Muscle of leg (tissue), 11 donors: ENCODE measurements around the gene LTBP1. TPM values are rescaled to one million over a fixed set of nuclear protein-coding genes. Genes with fewer than 3 reads are reported as not detected.

Experiments
- DNase-seq: peaks from one replicate; pipeline ENCODE4 v3.0.0; 2013
- H3K27ac ChIP-seq: one replicate; pipeline ENCODE4 v1.5.1; 2013; ENCODE audit warnings: mild to moderate bottlenecking, low read length, control low read depth
- H3K27me3 ChIP-seq: one replicate; pipeline ENCODE4 v1.6.1; 2013; ENCODE audit warnings: low read length; ENCODE audit not compliant: control insufficient read depth, insufficient read depth
- H3K36me3 ChIP-seq: one replicate; pipeline ENCODE4 v1.6.1; 2013; ENCODE audit warnings: low read length; ENCODE audit not compliant: control insufficient read depth, insufficient read depth
- H3K4me1 ChIP-seq: one replicate; pipeline ENCODE4 v1.6.1; 2013; ENCODE audit warnings: low read length; ENCODE audit not compliant: control insufficient read depth, insufficient read depth
- H3K4me3 ChIP-seq: one replicate; pipeline ENCODE4 v1.5.1; 2013; ENCODE audit warnings: low read length, control low read depth
- H3K9me3 ChIP-seq: replicated peaks from 2 replicates; pipeline ENCODE4 v1.6.1; 2013; ENCODE audit warnings: low read depth, low read length; ENCODE audit not compliant: control insufficient read depth
- WGBS: methylation state at CpG from one replicate; pipeline ENCODE4 v1.1.5; 2013; ENCODE audit warnings: missing lambda C conversion rate; ENCODE audit not compliant: insufficient coverage; 5-methylcytosine and 5-hydroxymethylcytosine counted together
- polyA plus RNA-seq, 8 donors: library from polyadenylated mRNA; unstranded; fragments of 120-200 nt; gene quantifications; one replicate each; pipeline versions ENCODE4 v1.2.1 to v1.2.3, GENCODE V29; 2013; ENCODE audit warnings: inconsistent platforms in 1 of 8, low replicate concordance in 1 of 8; ENCODE audit not compliant: insufficient read length in 8 of 8, insufficient read depth in 1 of 8
- total RNA-seq: library from RNA; stranded (reverse); fragments of 120-200 nt; gene quantifications from one replicate; pipeline ENCODE4 v1.2.4, GENCODE V29; 2013

Gene LTBP1
- total and polyA plus RNA-seq, 9 donors = 37.5 to 87.3 (median 57.9) TPM

DNA sequence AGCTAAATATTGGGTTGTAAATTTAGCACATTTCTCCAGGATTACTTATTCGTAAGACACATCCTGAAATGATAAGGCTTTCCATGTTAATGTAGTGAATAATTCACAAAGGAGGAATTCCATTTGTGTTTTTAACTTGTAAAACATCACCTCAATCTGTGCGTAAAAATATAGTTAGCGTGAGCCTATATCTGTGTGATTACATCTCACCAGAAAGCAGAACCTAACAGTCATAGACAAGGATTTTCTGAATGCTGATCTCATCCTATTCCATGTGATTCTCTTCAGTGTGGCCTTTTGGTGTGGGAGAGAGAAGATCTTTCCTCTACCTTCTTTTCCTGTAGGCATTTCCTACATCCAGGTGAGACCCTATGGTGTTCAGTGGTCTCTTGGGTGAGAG, 266.5 kb downstream of the LTBP1 start:
- Histone ChIP-seq H3K9me3 (no peaks in the 10 kb centered on the region), H3K27me3 (no peaks in the 10 kb centered on the region), H3K4me3 (no peak overlapping the region), H3K36me3 (no peaks in the 10 kb centered on the region), H3K27ac (no peak overlapping the region), H3K4me1 (peaks cover 2% of the 10 kb centered on the region)
- no CpG with 5 or more reads among the region's 3 CpGs for WGBS
- no peak for DNase-seq

DNA sequence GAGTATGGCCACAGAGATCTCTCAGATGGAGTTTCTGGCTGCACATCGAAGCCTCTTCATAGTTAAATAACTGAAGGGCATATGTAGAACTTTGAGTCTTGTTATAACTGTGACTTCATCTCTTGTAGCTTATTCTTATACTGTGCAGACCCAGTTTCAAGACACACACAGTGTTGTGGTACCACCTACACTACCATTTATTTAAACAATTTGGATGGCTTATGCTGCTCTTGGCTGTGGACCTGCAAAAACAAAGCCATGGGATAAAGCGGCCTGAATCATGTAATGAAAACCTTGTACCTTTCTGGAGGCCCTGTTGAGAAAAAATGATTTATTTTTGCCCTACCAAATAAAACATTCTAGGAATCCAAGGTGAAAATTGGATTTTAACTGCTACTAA, 266.9 kb downstream of the LTBP1 start:
- Histone ChIP-seq H3K36me3 (no peaks in the 10 kb centered on the region), H3K27me3 (no peaks in the 10 kb centered on the region), H3K27ac (no peak overlapping the region), H3K9me3 (no peaks in the 10 kb centered on the region), H3K4me3 (no peak overlapping the region), H3K4me1 (peaks cover 2% of the 10 kb centered on the region)
- no peak for DNase-seq
- WGBS = no CpG with 5 or more reads among the region's 2 CpGs

DNA sequence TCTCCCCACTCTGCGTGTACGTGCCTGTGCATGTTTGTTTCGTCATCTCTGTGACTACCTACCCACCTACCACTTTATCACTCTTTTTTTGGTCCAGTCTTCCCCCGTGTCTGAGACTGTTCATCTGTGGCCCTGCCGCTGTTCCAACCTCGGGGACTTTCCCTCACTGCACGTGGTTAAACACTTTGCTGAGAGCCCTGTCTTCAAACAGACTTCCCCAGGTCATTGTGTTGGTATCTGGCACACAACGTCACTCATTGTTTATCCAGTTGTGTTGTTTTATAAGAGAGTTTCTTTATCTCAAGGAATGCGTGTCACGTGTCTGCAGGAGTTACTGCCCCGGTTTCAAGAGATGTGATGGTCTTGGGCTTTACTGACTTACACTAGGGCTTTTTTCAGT, 267.7 kb downstream of the LTBP1 start:
- 87% methylated on average over 6 of the region's 11 CpGs for WGBS
- H3K4me1 ChIP-seq = peaks cover 2% of the 10 kb centered on the region
- H3K9me3 ChIP-seq = no peaks in the 10 kb centered on the region
- no peak overlapping the region for H3K4me3 ChIP-seq
- DNase-seq = peak; percentile 24
- no peaks in the 10 kb centered on the region for H3K36me3 ChIP-seq
- H3K27me3 ChIP-seq = no peaks in the 10 kb centered on the region
- no peak overlapping the region for H3K27ac ChIP-seq

DNA sequence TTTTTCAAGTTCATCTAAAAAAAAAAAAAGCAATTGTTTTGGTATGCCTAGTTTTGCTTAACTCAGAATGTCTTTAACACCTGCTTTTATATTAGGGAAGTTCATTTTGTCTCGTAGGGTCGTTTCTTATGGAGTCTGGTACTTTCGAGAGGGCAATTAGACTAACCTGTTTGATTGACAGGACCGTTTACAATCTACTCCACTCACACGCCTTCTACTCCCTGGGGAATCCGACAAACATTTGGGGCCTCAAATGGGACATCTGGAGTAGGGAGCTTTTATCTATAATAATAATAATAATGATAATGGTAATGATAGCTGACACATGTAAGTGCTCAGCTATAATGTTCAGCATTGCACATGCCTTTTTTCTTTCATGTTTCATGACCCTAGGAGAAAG, 268.1 kb downstream of the LTBP1 start:
- no CpG with 5 or more reads among the region's 6 CpGs for WGBS
- no peak overlapping the region for H3K27ac ChIP-seq

DNA sequence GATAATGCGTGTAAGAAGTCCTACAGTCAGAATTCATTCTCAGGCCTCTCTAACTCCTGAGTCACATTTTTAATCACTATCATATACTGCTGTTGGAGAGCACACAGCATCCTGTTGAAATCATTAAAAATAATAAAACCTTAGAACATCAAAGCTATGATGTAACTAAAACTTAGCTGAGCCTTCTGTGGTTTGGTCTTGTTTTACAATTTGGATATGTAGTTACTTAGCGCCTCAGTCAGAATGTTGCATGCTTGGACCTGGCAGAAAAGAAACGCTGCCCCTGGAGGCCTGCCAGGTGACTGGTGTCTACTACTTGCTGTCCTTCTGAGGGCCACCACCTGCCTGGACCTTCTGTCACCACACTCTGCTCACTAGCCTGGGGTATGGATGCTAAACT, 268.5 kb downstream of the LTBP1 start:
- Histone ChIP-seq H3K4me1 (peaks cover 2% of the 10 kb centered on the region), H3K27ac (no peak overlapping the region), H3K27me3 (no peaks in the 10 kb centered on the region), H3K4me3 (no peak overlapping the region), H3K9me3 (no peaks in the 10 kb centered on the region), H3K36me3 (no peaks in the 10 kb centered on the region)
- WGBS = 43% methylated on average over 1 of the region's 3 CpGs
- peak; percentile 28 for DNase-seq

More for the DNA sequence above, 268.1 kb downstream of the LTBP1 start:
- no peaks in the 10 kb centered on the region for H3K36me3 ChIP-seq
- no peak overlapping the region for H3K4me3 ChIP-seq
- H3K9me3 ChIP-seq = no peaks in the 10 kb centered on the region
- peaks cover 2% of the 10 kb centered on the region for H3K4me1 ChIP-seq
- no peak for DNase-seq
- no peaks in the 10 kb centered on the region for H3K27me3 ChIP-seq

DNA sequence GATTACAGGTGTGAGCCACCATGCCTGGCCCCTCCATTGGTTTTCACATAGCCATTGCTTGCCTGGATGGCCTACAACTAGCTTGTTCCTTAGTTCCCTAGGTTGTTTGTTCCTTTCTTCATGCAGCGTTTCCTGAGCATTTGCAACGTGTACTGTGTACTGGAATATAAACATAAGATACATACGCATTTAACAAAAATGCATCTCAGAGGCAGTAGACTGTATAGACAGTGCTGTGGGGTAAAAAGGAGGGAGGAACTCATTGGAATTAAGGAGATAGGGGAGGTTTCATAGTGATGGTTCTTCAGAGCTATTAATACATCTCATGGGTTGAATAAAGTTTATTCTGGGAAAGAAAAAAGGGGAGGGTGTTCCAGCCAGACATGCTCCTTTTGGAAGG, 269.2 kb downstream of the LTBP1 start:
- Histone ChIP-seq H3K27ac (no peak overlapping the region), H3K4me1 (peaks cover 2% of the 10 kb centered on the region), H3K27me3 (no peaks in the 10 kb centered on the region), H3K4me3 (no peak overlapping the region), H3K36me3 (no peaks in the 10 kb centered on the region), H3K9me3 (no peaks in the 10 kb centered on the region)
- DNase-seq = no peak
- no CpG with 5 or more reads among the region's 3 CpGs for WGBS

DNA sequence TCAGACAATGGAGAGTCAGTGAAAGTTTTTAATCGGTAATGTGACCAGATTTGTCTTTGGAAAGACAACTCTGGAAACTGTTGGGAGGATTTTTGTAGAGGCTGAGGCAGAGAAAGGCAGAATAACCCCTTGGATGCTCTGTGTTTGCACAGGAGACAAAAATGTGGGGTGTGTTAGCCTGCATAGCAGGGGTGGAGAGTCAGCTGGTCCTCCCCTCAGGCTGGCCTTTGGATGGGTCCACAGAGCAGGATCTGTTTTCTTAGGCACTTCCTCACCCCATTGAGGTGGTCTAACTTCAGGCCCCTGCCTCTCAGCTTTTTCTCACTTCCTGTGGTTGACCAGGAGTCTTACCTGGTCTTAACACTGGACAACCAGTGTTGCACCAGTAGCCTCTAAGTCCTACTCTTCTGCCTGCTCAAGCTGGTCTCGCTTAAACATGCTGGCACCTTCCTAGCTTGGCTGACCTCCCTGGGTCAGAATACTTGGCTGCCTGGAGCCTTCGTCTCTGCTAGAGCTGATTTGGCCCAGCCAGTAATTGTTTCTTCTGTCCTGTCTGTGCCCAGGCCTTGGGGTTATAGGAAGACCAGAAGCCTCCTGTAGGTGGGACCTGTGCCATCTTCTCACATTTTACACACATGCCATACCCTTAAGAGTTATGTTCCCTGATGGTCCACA, 269.9 kb downstream of the LTBP1 start:
- WGBS = 80% methylated on average over 1 of the region's 3 CpGs
- peak; percentile 37 for DNase-seq
- H3K27ac ChIP-seq = no peak overlapping the region
- no peaks in the 10 kb centered on the region for H3K27me3 ChIP-seq
- H3K4me3 ChIP-seq = no peak overlapping the region
- peaks cover 2% of the 10 kb centered on the region for H3K4me1 ChIP-seq
- no peaks in the 10 kb centered on the region for H3K9me3 ChIP-seq
- H3K36me3 ChIP-seq = no peaks in the 10 kb centered on the region

DNA sequence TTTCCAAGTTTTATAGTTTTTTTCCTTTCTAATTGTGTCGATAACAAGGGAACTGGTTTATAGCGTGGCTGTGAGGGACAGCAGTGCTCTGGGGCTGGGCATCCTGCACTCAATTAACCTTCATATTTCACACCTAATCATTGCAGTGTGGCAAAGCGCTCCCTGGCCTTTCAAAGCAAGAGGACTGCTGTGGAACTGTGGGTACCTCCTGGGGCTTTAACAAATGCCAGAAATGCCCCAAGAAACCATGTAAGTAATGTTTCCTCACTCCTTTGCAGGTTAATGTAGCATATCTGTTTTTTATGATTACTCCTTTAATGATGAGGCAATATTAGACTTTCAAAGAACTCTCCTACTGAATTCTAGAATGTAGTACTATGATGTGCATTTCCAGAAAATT, 270.7 kb downstream of the LTBP1 start:
- no peak overlapping the region for H3K4me3 ChIP-seq
- DNase-seq = no peak
- H3K4me1 ChIP-seq = peaks cover 2% of the 10 kb centered on the region
- WGBS = no CpG with 5 or more reads among the region's 3 CpGs
- no peaks in the 10 kb centered on the region for H3K9me3 ChIP-seq
- H3K27ac ChIP-seq = no peak overlapping the region
- no peaks in the 10 kb centered on the region for H3K36me3 ChIP-seq
- no peaks in the 10 kb centered on the region for H3K27me3 ChIP-seq

DNA sequence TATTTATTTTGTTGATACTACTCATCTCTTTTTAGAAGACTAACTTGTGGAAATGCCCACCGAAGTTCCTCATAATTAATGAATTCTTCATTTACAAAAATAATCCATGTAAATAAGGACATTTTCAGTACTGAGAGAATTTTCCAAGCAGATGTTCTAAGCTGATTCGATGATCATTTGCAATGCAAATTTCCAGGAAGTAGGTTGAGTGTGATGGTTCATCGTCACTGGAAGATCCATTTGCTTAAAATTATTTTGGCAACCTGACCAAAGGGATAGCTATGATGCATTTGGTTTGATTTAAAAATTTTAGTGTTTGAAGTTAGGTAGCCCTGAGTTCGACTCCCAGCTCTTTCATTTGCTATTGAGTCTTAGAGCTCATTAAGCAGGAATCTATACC, 272.4 kb downstream of the LTBP1 start:
- no peak overlapping the region for H3K27ac ChIP-seq
- H3K9me3 ChIP-seq = no peaks in the 10 kb centered on the region
- peaks cover 2% of the 10 kb centered on the region for H3K4me1 ChIP-seq
- no peak for DNase-seq
- H3K4me3 ChIP-seq = no peak overlapping the region
- H3K36me3 ChIP-seq = no peaks in the 10 kb centered on the region
- 93% methylated on average over 2 of the region's 4 CpGs for WGBS
- H3K27me3 ChIP-seq = no peaks in the 10 kb centered on the region

DNA sequence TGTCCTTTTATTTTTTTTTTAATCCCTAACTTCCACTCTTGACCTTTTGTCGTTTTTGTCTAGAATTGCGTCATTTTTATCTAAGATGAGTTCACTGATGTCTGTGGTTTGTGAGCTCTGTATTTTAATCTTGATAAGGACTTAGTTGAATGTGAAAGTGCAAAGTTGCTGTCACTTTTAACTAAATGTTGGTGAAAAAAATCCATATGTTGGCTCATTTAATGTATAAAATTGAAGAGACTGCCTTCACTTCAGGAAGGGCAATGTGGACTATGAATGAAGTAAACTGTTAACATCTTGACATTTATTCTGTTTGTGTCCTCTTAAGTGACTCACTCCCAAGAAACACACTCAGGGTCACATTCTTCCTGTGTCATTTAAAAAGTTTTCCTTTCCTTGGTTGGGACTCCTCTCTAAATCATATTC, 273.1 kb downstream of the LTBP1 start:
- no CpG with 5 or more reads among the region's 2 CpGs for WGBS
- Histone ChIP-seq H3K9me3 (no peaks in the 10 kb centered on the region), H3K4me1 (peaks cover 2% of the 10 kb centered on the region), H3K27me3 (no peaks in the 10 kb centered on the region), H3K36me3 (no peaks in the 10 kb centered on the region), H3K27ac (no peak overlapping the region), H3K4me3 (no peak overlapping the region)
- no peak for DNase-seq

DNA sequence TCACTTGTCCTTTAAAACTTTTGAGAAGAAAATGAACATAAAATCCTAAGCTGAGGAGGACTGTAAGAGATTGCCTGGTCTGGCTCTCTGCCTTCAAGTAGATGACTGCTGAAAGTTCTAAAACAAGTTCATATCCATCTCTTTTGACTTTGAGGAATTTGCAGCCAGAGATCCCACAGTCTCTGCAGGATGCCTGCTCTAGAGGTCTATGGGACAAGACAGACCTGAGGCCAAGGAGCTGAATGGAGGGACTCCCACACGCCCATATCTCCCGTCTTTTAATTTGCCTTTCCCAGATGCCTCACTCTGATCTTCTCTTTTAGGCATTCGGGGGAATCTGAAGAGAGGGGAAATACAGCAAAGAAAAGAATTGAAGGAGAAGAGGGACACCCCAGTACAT, 273.8 kb downstream of the LTBP1 start:
- no CpG with 5 or more reads among the region's 3 CpGs for WGBS
- DNase-seq = no peak
- Histone ChIP-seq H3K27ac (no peak overlapping the region), H3K27me3 (no peaks in the 10 kb centered on the region), H3K36me3 (no peaks in the 10 kb centered on the region), H3K9me3 (no peaks in the 10 kb centered on the region), H3K4me1 (peaks cover 2% of the 10 kb centered on the region), H3K4me3 (no peak overlapping the region)
